Measurements from ENCODE around the gene CPN2.

GRCh38 chr3:194382196-194382891, 31.2 kb upstream of the CPN2 start:
- no peak for TF ChIP-seq TCF4 (CRISPR knock-in tag; IDR thresholded peaks at IDR 0.05; ENCODE audit: borderline replicate concordance)
- no peak for TF ChIP-seq PPARA (CRISPR knock-in tag; IDR thresholded peaks at IDR 0.05; ENCODE audit: borderline replicate concordance)
- no peak for TF ChIP-seq GLIS3 (CRISPR knock-in tag; IDR thresholded peaks at IDR 0.05)
- TF ChIP-seq ZFP30 (CRISPR knock-in tag; IDR thresholded peaks at IDR 0.05), result no peak
- TF ChIP-seq, protein P1, sequence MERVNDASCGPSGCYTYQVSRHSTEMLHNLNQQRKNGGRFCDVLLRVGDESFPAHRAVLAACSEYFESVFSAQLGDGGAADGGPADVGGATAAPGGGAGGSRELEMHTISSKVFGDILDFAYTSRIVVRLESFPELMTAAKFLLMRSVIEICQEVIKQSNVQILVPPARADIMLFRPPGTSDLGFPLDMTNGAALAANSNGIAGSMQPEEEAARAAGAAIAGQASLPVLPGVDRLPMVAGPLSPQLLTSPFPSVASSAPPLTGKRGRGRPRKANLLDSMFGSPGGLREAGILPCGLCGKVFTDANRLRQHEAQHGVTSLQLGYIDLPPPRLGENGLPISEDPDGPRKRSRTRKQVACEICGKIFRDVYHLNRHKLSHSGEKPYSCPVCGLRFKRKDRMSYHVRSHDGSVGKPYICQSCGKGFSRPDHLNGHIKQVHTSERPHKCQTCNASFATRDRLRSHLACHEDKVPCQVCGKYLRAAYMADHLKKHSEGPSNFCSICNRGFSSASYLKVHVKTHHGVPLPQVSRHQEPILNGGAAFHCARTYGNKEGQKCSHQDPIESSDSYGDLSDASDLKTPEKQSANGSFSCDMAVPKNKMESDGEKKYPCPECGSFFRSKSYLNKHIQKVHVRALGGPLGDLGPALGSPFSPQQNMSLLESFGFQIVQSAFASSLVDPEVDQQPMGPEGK (CRISPR knock-in tag; IDR thresholded peaks at IDR 0.05; ENCODE audit: borderline replicate concordance), result no peak
- TF ChIP-seq, protein P2, sequence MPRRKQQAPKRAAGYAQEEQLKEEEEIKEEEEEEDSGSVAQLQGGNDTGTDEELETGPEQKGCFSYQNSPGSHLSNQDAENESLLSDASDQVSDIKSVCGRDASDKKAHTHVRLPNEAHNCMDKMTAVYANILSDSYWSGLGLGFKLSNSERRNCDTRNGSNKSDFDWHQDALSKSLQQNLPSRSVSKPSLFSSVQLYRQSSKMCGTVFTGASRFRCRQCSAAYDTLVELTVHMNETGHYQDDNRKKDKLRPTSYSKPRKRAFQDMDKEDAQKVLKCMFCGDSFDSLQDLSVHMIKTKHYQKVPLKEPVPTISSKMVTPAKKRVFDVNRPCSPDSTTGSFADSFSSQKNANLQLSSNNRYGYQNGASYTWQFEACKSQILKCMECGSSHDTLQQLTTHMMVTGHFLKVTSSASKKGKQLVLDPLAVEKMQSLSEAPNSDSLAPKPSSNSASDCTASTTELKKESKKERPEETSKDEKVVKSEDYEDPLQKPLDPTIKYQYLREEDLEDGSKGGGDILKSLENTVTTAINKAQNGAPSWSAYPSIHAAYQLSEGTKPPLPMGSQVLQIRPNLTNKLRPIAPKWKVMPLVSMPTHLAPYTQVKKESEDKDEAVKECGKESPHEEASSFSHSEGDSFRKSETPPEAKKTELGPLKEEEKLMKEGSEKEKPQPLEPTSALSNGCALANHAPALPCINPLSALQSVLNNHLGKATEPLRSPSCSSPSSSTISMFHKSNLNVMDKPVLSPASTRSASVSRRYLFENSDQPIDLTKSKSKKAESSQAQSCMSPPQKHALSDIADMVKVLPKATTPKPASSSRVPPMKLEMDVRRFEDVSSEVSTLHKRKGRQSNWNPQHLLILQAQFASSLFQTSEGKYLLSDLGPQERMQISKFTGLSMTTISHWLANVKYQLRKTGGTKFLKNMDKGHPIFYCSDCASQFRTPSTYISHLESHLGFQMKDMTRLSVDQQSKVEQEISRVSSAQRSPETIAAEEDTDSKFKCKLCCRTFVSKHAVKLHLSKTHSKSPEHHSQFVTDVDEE (CRISPR knock-in tag; IDR thresholded peaks at IDR 0.05), result no peak
- no peak for TF ChIP-seq ESRRG (CRISPR knock-in tag; IDR thresholded peaks at IDR 0.05)
- TF ChIP-seq ISL1 (CRISPR knock-in tag; IDR thresholded peaks at IDR 0.05), result no peak
- TF ChIP-seq POU6F1 (CRISPR knock-in tag; IDR thresholded peaks at IDR 0.05; ENCODE audit: borderline replicate concordance, low read depth), result no peak
- no peak for TF ChIP-seq ZNF565 (CRISPR knock-in tag; conservative IDR thresholded peaks at IDR 0.05; ENCODE audit: low read depth)
